RWPE2 (cell line): ENCODE measurements around the gene AGO4.
A peak's percentile ranks its signal among the peaks of the same experiment; 100 is the strongest.
"Not testable (repeated sequence)": the region's sequence is repeated elsewhere in the genome, so short reads cannot be mapped to it uniquely, and the experiment has no call there.

Experiments
- ATAC-seq: fragments of 200-7000 bp; cut with Tn5 transposase; 3 replicates; pipeline ENCODE4 v1.9.1; 2021; ENCODE audit warnings: low read depth
- DNase-seq: peaks from one replicate; pipeline ENCODE4 v3.0.0-alpha.2; 2020; ENCODE audit warnings: low spot score
- H3K27ac ChIP-seq: fragments of 450-650 bp; 2 replicates; pipeline ENCODE4 v1.5.1; 2017; ENCODE audit warnings: mild to moderate bottlenecking; ENCODE audit not compliant: poor library complexity, severe bottlenecking
- H3K27me3 ChIP-seq: fragments of 250-450 bp; sonication (Bioruptor Pico); 2 replicates; pipeline ENCODE4 v1.5.1; 2021; ENCODE audit warnings: mild to moderate bottlenecking, moderate library complexity; ENCODE audit not compliant: insufficient read depth, poor library complexity, severe bottlenecking
- H3K36me3 ChIP-seq: fragments of 250-450 bp; sonication (Bioruptor Pico); 2 replicates; pipeline ENCODE4 v1.5.1; 2020; ENCODE audit warnings: low read depth, mild to moderate bottlenecking, moderate library complexity
- H3K4me1 ChIP-seq: fragments of 250-450 bp; sonication (Bioruptor Pico); 2 replicates; pipeline ENCODE4 v1.5.1; 2021; ENCODE audit warnings: mild to moderate bottlenecking, moderate library complexity; ENCODE audit not compliant: insufficient read depth, poor library complexity, severe bottlenecking
- H3K4me3 ChIP-seq: fragments of 250-450 bp; sonication (Bioruptor Pico); 2 replicates; pipeline ENCODE4 v1.5.1; 2021; ENCODE audit warnings: mild to moderate bottlenecking, moderate library complexity; ENCODE audit not compliant: severe bottlenecking
- H3K9me3 ChIP-seq: fragments of 250-450 bp; sonication (Bioruptor Pico); 2 replicates; pipeline ENCODE4 v1.5.1; 2021; ENCODE audit warnings: mild to moderate bottlenecking, moderate library complexity; ENCODE audit not compliant: severe bottlenecking
- TF ChIP-seq, protein P1 (sequence below): fragments of 450-650 bp; IDR thresholded peaks from one replicate; pipeline ENCODE4 v1.5.1; 2017; ENCODE audit warnings: mild to moderate bottlenecking, moderate library complexity; ENCODE audit not compliant: poor library complexity, severe bottlenecking

The AGO4 gene

DNA sequence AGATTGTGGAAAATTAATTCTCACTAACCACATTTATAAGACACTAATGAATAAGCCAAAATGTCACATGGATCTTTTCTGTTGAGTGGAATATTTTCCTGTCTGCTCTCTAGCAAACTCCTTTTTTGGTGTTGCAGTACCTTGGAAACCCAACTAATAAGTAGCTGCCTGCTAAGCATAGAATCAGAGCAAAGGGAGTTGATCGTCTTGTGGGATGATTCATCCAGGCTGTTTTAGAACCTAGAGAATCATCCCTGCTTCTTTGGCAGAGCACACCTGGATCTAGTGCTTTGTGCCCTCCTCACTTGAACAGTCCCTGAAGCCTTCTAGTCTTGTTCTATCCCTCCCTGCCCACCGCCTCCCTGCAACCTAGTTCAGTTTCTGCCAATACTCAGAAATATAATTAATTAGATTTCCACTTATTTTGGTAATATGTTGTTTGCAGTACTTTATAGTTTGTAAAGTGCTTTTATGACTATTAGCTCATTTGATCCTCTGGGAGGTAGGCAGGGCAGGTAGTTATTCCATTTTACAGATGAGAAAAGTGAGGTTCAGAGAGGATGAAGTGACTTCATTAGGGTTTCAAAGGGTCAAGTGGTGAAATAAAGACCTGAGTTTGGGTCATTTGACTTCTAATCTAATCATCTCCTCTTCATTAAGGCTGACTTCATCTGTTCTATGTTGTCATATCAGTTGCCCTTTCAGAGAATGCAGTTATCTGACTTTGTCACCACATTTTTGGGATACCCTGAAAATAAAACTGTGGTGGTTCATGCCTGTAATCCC is 2.5 kb downstream of the AGO4 start:
- Histone ChIP-seq H3K27ac (no peak overlapping the region), H3K36me3 (no peaks in the 10 kb centered on the region), H3K27me3 (no peaks in the 10 kb centered on the region), H3K4me3 (no peak overlapping the region), H3K4me1 (peaks cover 16% of the 10 kb centered on the region), H3K9me3 (no peaks in the 10 kb centered on the region)
- TF ChIP-seq, protein P1, sequence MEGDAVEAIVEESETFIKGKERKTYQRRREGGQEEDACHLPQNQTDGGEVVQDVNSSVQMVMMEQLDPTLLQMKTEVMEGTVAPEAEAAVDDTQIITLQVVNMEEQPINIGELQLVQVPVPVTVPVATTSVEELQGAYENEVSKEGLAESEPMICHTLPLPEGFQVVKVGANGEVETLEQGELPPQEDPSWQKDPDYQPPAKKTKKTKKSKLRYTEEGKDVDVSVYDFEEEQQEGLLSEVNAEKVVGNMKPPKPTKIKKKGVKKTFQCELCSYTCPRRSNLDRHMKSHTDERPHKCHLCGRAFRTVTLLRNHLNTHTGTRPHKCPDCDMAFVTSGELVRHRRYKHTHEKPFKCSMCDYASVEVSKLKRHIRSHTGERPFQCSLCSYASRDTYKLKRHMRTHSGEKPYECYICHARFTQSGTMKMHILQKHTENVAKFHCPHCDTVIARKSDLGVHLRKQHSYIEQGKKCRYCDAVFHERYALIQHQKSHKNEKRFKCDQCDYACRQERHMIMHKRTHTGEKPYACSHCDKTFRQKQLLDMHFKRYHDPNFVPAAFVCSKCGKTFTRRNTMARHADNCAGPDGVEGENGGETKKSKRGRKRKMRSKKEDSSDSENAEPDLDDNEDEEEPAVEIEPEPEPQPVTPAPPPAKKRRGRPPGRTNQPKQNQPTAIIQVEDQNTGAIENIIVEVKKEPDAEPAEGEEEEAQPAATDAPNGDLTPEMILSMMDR: no peak
- DNase-seq: no peak
- ATAC-seq: peak; percentile 81

DNA sequence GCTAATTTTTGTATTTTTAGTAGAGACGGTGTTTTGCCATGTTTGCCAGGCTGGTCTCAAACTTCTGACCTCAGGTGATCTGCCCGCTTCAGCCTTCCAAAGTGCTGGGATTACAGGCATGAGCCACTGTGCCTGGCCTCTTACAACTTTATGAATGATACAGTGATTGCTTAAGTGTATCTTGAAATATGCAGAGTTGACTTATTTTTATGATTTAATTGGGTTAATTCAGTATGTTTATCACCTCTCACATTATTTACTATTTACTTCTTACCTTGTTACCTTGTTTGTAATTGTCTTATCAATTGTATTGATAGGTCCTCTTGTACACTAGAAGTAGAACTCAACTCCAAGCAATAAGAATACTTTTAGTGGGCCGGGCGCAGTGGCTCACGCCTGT is 4.9 kb downstream of the AGO4 start:
- not testable (repeated sequence) for H3K27me3 ChIP-seq, H3K36me3 ChIP-seq

DNA sequence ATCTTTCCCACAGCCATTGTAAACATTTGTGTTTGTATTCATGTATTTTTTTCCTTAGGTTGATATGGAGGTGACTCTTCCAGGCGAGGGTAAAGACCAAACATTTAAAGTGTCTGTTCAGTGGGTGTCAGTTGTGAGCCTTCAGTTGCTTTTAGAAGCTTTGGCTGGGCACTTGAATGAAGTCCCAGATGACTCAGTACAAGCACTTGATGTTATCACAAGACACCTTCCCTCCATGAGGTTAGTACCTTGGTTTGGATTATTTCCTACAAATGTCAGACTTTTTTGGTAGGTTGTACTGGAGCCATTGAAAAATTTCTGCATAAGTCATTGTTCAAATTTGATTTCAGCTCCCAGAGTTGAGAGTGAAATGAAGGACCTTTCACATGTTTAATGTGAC is 17.4 kb downstream of the AGO4 start:
- DNase-seq: no peak
- Histone ChIP-seq H3K36me3 (peaks cover 32% of the 10 kb centered on the region), H3K27ac (no peak overlapping the region), H3K4me3 (no peak overlapping the region), H3K9me3 (no peaks in the 10 kb centered on the region), H3K4me1 (no peaks in the 10 kb centered on the region), H3K27me3 (no peaks in the 10 kb centered on the region)
- ATAC-seq: no peak
- TF ChIP-seq, protein P1: no peak

More for the DNA sequence above, 4.9 kb downstream of the AGO4 start:
- H3K27ac ChIP-seq, ATAC-seq, H3K9me3 ChIP-seq, H3K4me3 ChIP-seq, DNase-seq: not testable (repeated sequence)
- H3K4me1 ChIP-seq: peaks cover 16% of the 10 kb centered on the region

DNA sequence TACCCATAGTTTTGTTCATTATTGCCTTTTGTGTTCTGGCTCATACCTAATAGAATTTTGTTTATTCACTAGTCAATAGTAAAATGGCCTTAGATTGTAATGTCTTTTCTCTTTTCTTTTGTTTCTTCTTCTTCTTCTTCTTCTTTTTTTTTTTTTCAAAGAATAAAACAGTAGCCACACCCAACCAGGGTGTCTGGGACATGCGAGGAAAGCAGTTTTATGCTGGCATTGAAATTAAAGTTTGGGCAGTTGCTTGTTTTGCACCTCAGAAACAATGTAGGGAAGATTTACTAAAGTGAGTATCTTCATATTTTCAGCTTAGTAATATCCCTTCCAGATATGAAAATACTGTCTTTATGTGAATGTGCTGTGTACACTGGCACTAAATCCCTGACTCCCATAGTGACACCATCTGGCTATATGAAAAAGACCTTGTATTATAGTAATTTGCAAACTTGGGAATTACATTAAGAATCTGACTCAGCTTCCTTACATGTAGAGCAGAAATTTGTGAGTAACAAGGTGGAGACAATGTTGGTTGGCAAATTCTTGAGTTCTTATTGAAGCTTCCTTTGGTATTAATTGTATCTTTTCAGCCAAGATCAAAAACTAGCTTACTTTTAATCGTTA is 24.6 kb downstream of the AGO4 start:
- Histone ChIP-seq H3K27me3 (no peaks in the 10 kb centered on the region), H3K4me1 (no peaks in the 10 kb centered on the region), H3K4me3 (no peak overlapping the region), H3K9me3 (no peaks in the 10 kb centered on the region), H3K36me3 (peaks cover 50% of the 10 kb centered on the region), H3K27ac (no peak overlapping the region)
- no peak for DNase-seq
- ATAC-seq: no peak
- TF ChIP-seq, protein P1: no peak

DNA sequence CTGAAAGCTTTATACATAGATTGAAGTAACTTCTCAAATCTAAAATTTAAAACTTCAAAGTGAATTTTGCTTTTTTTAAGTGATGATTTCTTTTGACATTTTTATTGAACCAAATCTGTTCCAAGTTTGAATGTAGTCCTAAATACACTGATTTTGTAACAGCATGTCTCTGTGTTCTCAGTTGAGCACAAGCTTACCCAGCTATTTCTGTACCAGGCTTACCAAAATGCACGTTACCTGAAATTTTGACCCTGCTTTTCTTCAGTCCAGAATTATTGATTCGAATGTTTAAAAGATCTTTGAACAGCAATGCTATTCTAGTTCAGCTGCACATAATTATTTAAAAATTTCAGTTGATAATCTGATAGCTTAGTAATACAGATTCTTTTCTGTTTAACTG is 25.6 kb downstream of the AGO4 start:
- ATAC-seq (no peak), DNase-seq (no peak)
- no peaks in the 10 kb centered on the region for H3K27me3 ChIP-seq
- no peak overlapping the region for H3K4me3 ChIP-seq
- TF ChIP-seq, protein P1: no peak
- H3K9me3 ChIP-seq: no peaks in the 10 kb centered on the region
- H3K4me1 ChIP-seq: no peaks in the 10 kb centered on the region
- H3K36me3 ChIP-seq: peaks cover 50% of the 10 kb centered on the region
- no peak overlapping the region for H3K27ac ChIP-seq
